Inflammatory macrophage (primary cell): ENCODE measurements around the gene GTF2H2C.
"Not testable (repeated sequence)": the region's sequence is repeated elsewhere in the genome, so short reads cannot be mapped to it uniquely, and the experiment has no call there.

ENCODE experiments used
- DNase-seq, 2 donors: peaks; one replicate each; pipeline ENCODE4 v3.0.0-alpha.2; 2020 to 2022

Gene GTF2H2C

GRCh38 chr5:69568072-69568471 lies 8.1 kb downstream of the GTF2H2C start:
- DNase-seq = not testable (repeated sequence)

GRCh38 chr5:69583356-69583755 lies 23.4 kb downstream of the GTF2H2C start:
- DNase-seq = not testable (repeated sequence)

GRCh38 chr5:69596114-69596840 lies 36.3 kb downstream of the GTF2H2C start:
- not testable (repeated sequence) for DNase-seq

- DNase-seq = not testable (repeated sequence)
Measured at GRCh38 chr5:69601947-69602346, 42.0 kb downstream of the GTF2H2C start.

GRCh38 chr5:69606839-69607238 lies 46.8 kb downstream of the GTF2H2C start:
- DNase-seq = not testable (repeated sequence)

- not testable (repeated sequence) for DNase-seq
Measured at GRCh38 chr5:69607750-69608149, 47.8 kb downstream of the GTF2H2C start.

GRCh38 chr5:69608861-69609496 lies 49.0 kb downstream of the GTF2H2C start:
- not testable (repeated sequence) for DNase-seq

- not testable (repeated sequence) for DNase-seq
Measured at GRCh38 chr5:69614843-69615242, 54.9 kb downstream of the GTF2H2C start.

GRCh38 chr5:69631879-69632278 lies 71.9 kb downstream of the GTF2H2C start:
- not testable (repeated sequence) for DNase-seq
